T-helper 2 cell treated with Interferon-gamma antibody and Interleukin-4, amounts not matched to agents 5 μg/mL and 100 μg/mL, for 36 hours (primary cell): ENCODE measurements around the gene FOXRED2.
"Not testable (repeated sequence)": the region's sequence is repeated elsewhere in the genome, so short reads cannot be mapped to it uniquely, and the experiment has no call there.

Experiments used
- DNase-seq: peaks from one replicate; pipeline ENCODE4 v3.0.0; 2021; ENCODE audit warnings: low spot score
- H3K27ac Mint-ChIP-seq: one replicate; pipeline ENCODE4 v1.8.0; 2021; ENCODE audit warnings: mild to moderate bottlenecking, mixed read lengths
- H3K27me3 Mint-ChIP-seq: one replicate; pipeline ENCODE4 v1.8.0; 2021; ENCODE audit warnings: low read depth, mixed read lengths
- H3K36me3 Mint-ChIP-seq: one replicate; pipeline ENCODE4 v1.8.0; 2021; ENCODE audit warnings: low read depth, mixed read lengths
- H3K4me1 Mint-ChIP-seq: one replicate; pipeline ENCODE4 v1.8.0; 2021; ENCODE audit warnings: low read depth, mixed read lengths
- H3K4me3 Mint-ChIP-seq: one replicate; pipeline ENCODE4 v1.8.0; 2022; ENCODE audit warnings: mild to moderate bottlenecking, moderate library complexity, mixed read lengths
- H3K9me3 Mint-ChIP-seq: one replicate; pipeline ENCODE4 v1.8.0; 2021; ENCODE audit warnings: mixed read lengths

Gene FOXRED2

GRCh38 chr22:36455571-36456463 is 51.0 kb downstream of the FOXRED2 start:
- DNase-seq = no peak
- H3K27me3 Mint-ChIP-seq = no peaks in the 10 kb centered on the region
- H3K9me3 Mint-ChIP-seq = no peaks in the 10 kb centered on the region
- H3K36me3 Mint-ChIP-seq = peaks cover 2% of the 10 kb centered on the region
- H3K27ac Mint-ChIP-seq = peak overlapping the region; percentile 74
- peaks cover 46% of the 10 kb centered on the region for H3K4me1 Mint-ChIP-seq
- H3K4me3 Mint-ChIP-seq = peak overlapping the region; percentile 76

GRCh38 chr22:36454916-36455570 is 51.8 kb downstream of the FOXRED2 start:
- Mint-ChIP-seq H3K27me3 (no peaks in the 10 kb centered on the region), H3K9me3 (no peaks in the 10 kb centered on the region), H3K27ac (peak overlapping the region; percentile 78), H3K4me3 (peak overlapping the region; percentile 76), H3K36me3 (peaks cover 2% of the 10 kb centered on the region), H3K4me1 (peaks cover 46% of the 10 kb centered on the region)
- DNase-seq = peak; percentile 95

- no peaks in the 10 kb centered on the region for H3K27me3 Mint-ChIP-seq
- no peak for DNase-seq
- H3K4me1 Mint-ChIP-seq = peaks cover 46% of the 10 kb centered on the region
- H3K27ac Mint-ChIP-seq = peak overlapping the region; percentile 78
- peak overlapping the region; percentile 55 for H3K4me3 Mint-ChIP-seq
- no peaks in the 10 kb centered on the region for H3K9me3 Mint-ChIP-seq
- H3K36me3 Mint-ChIP-seq = peaks cover 2% of the 10 kb centered on the region
Measured at GRCh38 chr22:36453855-36454378, 52.9 kb downstream of the FOXRED2 start.

GRCh38 chr22:36452978-36453607 is 53.7 kb downstream of the FOXRED2 start:
- peaks cover 44% of the 10 kb centered on the region for H3K4me1 Mint-ChIP-seq
- H3K9me3 Mint-ChIP-seq, H3K36me3 Mint-ChIP-seq, DNase-seq, H3K27me3 Mint-ChIP-seq: not testable (repeated sequence)
- H3K4me3 Mint-ChIP-seq = peak overlapping the region; percentile 55
- peak overlapping the region; percentile 87 for H3K27ac Mint-ChIP-seq

GRCh38 chr22:36452250-36452977 is 54.4 kb downstream of the FOXRED2 start:
- peak overlapping the region; percentile 87 for H3K27ac Mint-ChIP-seq
- peak overlapping the region; percentile 55 for H3K4me3 Mint-ChIP-seq
- no peaks in the 10 kb centered on the region for H3K9me3 Mint-ChIP-seq
- DNase-seq = peak; percentile 34
- H3K36me3 Mint-ChIP-seq = peaks cover 2% of the 10 kb centered on the region
- H3K4me1 Mint-ChIP-seq = peaks cover 46% of the 10 kb centered on the region
- H3K27me3 Mint-ChIP-seq = no peaks in the 10 kb centered on the region

- Mint-ChIP-seq H3K4me1 (peaks cover 38% of the 10 kb centered on the region), H3K4me3 (peak overlapping the region; percentile 55), H3K27ac (peak overlapping the region; percentile 87)
- H3K9me3 Mint-ChIP-seq, DNase-seq, H3K27me3 Mint-ChIP-seq, H3K36me3 Mint-ChIP-seq: not testable (repeated sequence)
Measured at GRCh38 chr22:36450923-36451322, 55.9 kb downstream of the FOXRED2 start.

GRCh38 chr22:36449596-36450175 is 57.2 kb downstream of the FOXRED2 start:
- Mint-ChIP-seq H3K9me3 (no peaks in the 10 kb centered on the region), H3K4me3 (no peak overlapping the region), H3K4me1 (peaks cover 36% of the 10 kb centered on the region), H3K36me3 (peaks cover 2% of the 10 kb centered on the region), H3K27ac (peak overlapping the region; percentile 60), H3K27me3 (no peaks in the 10 kb centered on the region)
- no peak for DNase-seq

- peaks cover 32% of the 10 kb centered on the region for H3K4me1 Mint-ChIP-seq
- no peak for DNase-seq
- H3K27me3 Mint-ChIP-seq = no peaks in the 10 kb centered on the region
- H3K4me3 Mint-ChIP-seq = no peak overlapping the region
- H3K9me3 Mint-ChIP-seq = no peaks in the 10 kb centered on the region
- H3K36me3 Mint-ChIP-seq = no peaks in the 10 kb centered on the region
- H3K27ac Mint-ChIP-seq = peak overlapping the region; percentile 49
Measured at GRCh38 chr22:36447632-36448031, 59.2 kb downstream of the FOXRED2 start.

- Mint-ChIP-seq H3K27ac (no peak overlapping the region), H3K36me3 (no peaks in the 10 kb centered on the region), H3K4me1 (peaks cover 19% of the 10 kb centered on the region), H3K4me3 (no peak overlapping the region), H3K27me3 (no peaks in the 10 kb centered on the region), H3K9me3 (no peaks in the 10 kb centered on the region)
- DNase-seq = no peak
Measured at GRCh38 chr22:36445158-36445668, 61.6 kb downstream of the FOXRED2 start.

GRCh38 chr22:36443198-36443770 is 63.6 kb downstream of the FOXRED2 start:
- peak overlapping the region; percentile 57 for H3K27ac Mint-ChIP-seq
- H3K9me3 Mint-ChIP-seq = no peaks in the 10 kb centered on the region
- no peak for DNase-seq
- H3K36me3 Mint-ChIP-seq = no peaks in the 10 kb centered on the region
- no peaks in the 10 kb centered on the region for H3K27me3 Mint-ChIP-seq
- H3K4me1 Mint-ChIP-seq = peaks cover 26% of the 10 kb centered on the region
- no peak overlapping the region for H3K4me3 Mint-ChIP-seq

GRCh38 chr22:36442506-36443197 is 64.2 kb downstream of the FOXRED2 start:
- Mint-ChIP-seq H3K27me3 (no peaks in the 10 kb centered on the region), H3K36me3 (no peaks in the 10 kb centered on the region), H3K27ac (no peak overlapping the region), H3K9me3 (no peaks in the 10 kb centered on the region), H3K4me3 (no peak overlapping the region), H3K4me1 (peaks cover 23% of the 10 kb centered on the region)
- DNase-seq = no peak

GRCh38 chr22:36440429-36441002 is 66.3 kb downstream of the FOXRED2 start:
- no peaks in the 10 kb centered on the region for H3K36me3 Mint-ChIP-seq
- H3K4me1 Mint-ChIP-seq = peaks cover 31% of the 10 kb centered on the region
- H3K4me3 Mint-ChIP-seq = no peak overlapping the region
- H3K27me3 Mint-ChIP-seq = no peaks in the 10 kb centered on the region
- DNase-seq = no peak
- no peaks in the 10 kb centered on the region for H3K9me3 Mint-ChIP-seq
- no peak overlapping the region for H3K27ac Mint-ChIP-seq
